Astrocyte (in vitro differentiated cells and primary cell): ENCODE data around the gene METTL22. TPM values are rescaled to one million over a fixed set of nuclear protein-coding genes. Genes with fewer than 3 reads are reported as not detected.

Source experiments
- DNase-seq: peaks from one replicate; pipeline ENCODE4 v3.0.0-alpha.2; 2010; ENCODE audit warnings: low read depth
- FAIRE-seq: peaks from 2 replicates; lab custom pipeline; 2011; peaks lifted over from hg19 to GRCh38; lab: Jason Lieb, UNC
- H2AFZ ChIP-seq: 2 replicates; pipeline ENCODE4 v1.6.0; 2012; ENCODE audit warnings: low read depth, low read length, inconsistent platforms
- H3K27ac ChIP-seq: 2 replicates; pipeline ENCODE4 v1.5.1; 2011; ENCODE audit warnings: low read depth, low read length, inconsistent platforms
- H3K27me3 ChIP-seq: 2 replicates; pipeline ENCODE4 v1.6.0; 2011; ENCODE audit warnings: low read length, inconsistent platforms; ENCODE audit not compliant: insufficient read depth
- H3K36me3 ChIP-seq: 2 replicates; pipeline ENCODE4 v1.5.1; 2011; ENCODE audit warnings: low read length, inconsistent platforms; ENCODE audit not compliant: insufficient read depth
- H3K4me1 ChIP-seq: 2 replicates; pipeline ENCODE4 v1.5.1; 2011; ENCODE audit warnings: low read length, inconsistent platforms; ENCODE audit not compliant: insufficient read depth
- H3K4me2 ChIP-seq: 2 replicates; pipeline ENCODE4 v1.6.0; 2012; ENCODE audit warnings: low read length, inconsistent platforms
- H3K4me3 ChIP-seq: 2 replicates; pipeline ENCODE4 v1.5.1; 2011; ENCODE audit warnings: low read depth, mild to moderate bottlenecking, low read length, inconsistent platforms; ENCODE audit not compliant: insufficient read depth
- H3K79me2 ChIP-seq: 2 replicates; pipeline ENCODE4 v1.6.0; 2012; ENCODE audit warnings: mild to moderate bottlenecking, low read length, inconsistent platforms; ENCODE audit not compliant: insufficient read depth
- H3K9ac ChIP-seq: 2 replicates; pipeline ENCODE4 v1.6.0; 2012; ENCODE audit warnings: mild to moderate bottlenecking, low read length, inconsistent platforms
- H3K9me3 ChIP-seq: 2 replicates; pipeline ENCODE4 v1.5.1; 2012; ENCODE audit warnings: low read depth, mild to moderate bottlenecking, low read length, inconsistent platforms; ENCODE audit not compliant: insufficient read depth
- H4K20me1 ChIP-seq: 2 replicates; pipeline ENCODE4 v1.6.0; 2012; ENCODE audit warnings: low read length, inconsistent platforms; ENCODE audit not compliant: insufficient read depth
- H3K27ac Mint-ChIP-seq: one replicate; pipeline ENCODE4 v1.8.0; 2021; ENCODE audit warnings: mild to moderate bottlenecking, mixed read lengths; ENCODE audit not compliant: unreplicated experiment
- H3K27me3 Mint-ChIP-seq: one replicate; pipeline ENCODE4 v1.8.0; 2021; ENCODE audit warnings: low read depth, mixed read lengths; ENCODE audit not compliant: unreplicated experiment
- H3K36me3 Mint-ChIP-seq: one replicate; pipeline ENCODE4 v1.8.0; 2021; ENCODE audit warnings: low read depth, mixed read lengths; ENCODE audit not compliant: unreplicated experiment
- H3K4me1 Mint-ChIP-seq: one replicate; pipeline ENCODE4 v1.8.0; 2021; ENCODE audit warnings: low read depth, mixed read lengths; ENCODE audit not compliant: unreplicated experiment
- H3K4me3 Mint-ChIP-seq: one replicate; pipeline ENCODE4 v1.8.0; 2021; ENCODE audit warnings: mild to moderate bottlenecking, moderate library complexity, mixed read lengths; ENCODE audit not compliant: unreplicated experiment
- H3K9me3 Mint-ChIP-seq: one replicate; pipeline ENCODE4 v1.8.0; 2021; ENCODE audit warnings: mild to moderate bottlenecking, mixed read lengths; ENCODE audit not compliant: unreplicated experiment
- EZH2 ChIP-seq: IDR thresholded peaks from 2 replicates; pipeline ENCODE4 v1.6.1; 2012; ENCODE audit warnings: mild to moderate bottlenecking, low read length, inconsistent platforms; ENCODE audit not compliant: insufficient read depth
- total RNA-seq: library from RNA; stranded (reverse); gene quantifications from 2 replicates; pipeline ENCODE4 v1.2.1, GENCODE V29; 2021
- TF ChIP-seq, protein P1 (sequence below): IDR thresholded peaks from 2 replicates; pipeline ENCODE4 v1.5.1; 2011; ENCODE audit warnings: low read depth, mild to moderate bottlenecking, inconsistent platforms, low read length, moderate library complexity; ENCODE audit not compliant: insufficient read depth

Gene METTL22
- total RNA-seq, 1 donor from 2014 or later: 37.7 TPM

DNA sequence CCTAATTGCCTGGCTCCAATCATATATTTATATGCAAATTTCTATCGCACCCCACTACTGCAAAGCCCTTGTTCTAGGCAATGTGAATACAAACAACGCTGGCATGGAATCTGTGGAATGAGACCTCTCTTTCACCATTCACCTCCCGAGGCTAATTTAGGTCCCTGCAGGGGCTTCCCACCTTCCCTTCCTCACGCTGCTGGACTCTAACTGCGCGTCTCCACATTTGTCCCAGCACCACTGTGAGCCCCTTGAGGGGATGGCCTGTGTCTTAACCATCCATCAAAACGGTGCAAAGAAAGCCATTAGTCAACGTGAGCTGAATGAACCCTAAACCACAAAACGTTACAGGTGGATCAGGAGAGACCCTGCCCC, 32.8 kb upstream of the METTL22 start:
- H3K36me3 Mint-ChIP-seq: no peaks in the 10 kb centered on the region
- no peaks in the 10 kb centered on the region for H3K9me3 Mint-ChIP-seq
- TF ChIP-seq EZH2: no peak
- TF ChIP-seq, protein P1, sequence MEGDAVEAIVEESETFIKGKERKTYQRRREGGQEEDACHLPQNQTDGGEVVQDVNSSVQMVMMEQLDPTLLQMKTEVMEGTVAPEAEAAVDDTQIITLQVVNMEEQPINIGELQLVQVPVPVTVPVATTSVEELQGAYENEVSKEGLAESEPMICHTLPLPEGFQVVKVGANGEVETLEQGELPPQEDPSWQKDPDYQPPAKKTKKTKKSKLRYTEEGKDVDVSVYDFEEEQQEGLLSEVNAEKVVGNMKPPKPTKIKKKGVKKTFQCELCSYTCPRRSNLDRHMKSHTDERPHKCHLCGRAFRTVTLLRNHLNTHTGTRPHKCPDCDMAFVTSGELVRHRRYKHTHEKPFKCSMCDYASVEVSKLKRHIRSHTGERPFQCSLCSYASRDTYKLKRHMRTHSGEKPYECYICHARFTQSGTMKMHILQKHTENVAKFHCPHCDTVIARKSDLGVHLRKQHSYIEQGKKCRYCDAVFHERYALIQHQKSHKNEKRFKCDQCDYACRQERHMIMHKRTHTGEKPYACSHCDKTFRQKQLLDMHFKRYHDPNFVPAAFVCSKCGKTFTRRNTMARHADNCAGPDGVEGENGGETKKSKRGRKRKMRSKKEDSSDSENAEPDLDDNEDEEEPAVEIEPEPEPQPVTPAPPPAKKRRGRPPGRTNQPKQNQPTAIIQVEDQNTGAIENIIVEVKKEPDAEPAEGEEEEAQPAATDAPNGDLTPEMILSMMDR: no peak
- H3K27ac Mint-ChIP-seq: peak overlapping the region; percentile 50
- Histone ChIP-seq H3K9me3 (peaks cover 3% of the 10 kb centered on the region), H3K4me2 (no peak overlapping the region), H3K9ac (no peak overlapping the region), H3K27me3 (peaks cover 40% of the 10 kb centered on the region), H2AFZ (no peak overlapping the region), H4K20me1 (no peaks in the 10 kb centered on the region), H3K4me3 (no peak overlapping the region), H3K4me1 (no peaks in the 10 kb centered on the region), H3K27ac (no peak overlapping the region), H3K79me2 (no peaks in the 10 kb centered on the region), H3K36me3 (no peaks in the 10 kb centered on the region)
- H3K27me3 Mint-ChIP-seq: peaks cover 26% of the 10 kb centered on the region
- no peak overlapping the region for H3K4me3 Mint-ChIP-seq
- FAIRE-seq (no peak), DNase-seq (no peak)
- H3K4me1 Mint-ChIP-seq: peaks cover 2% of the 10 kb centered on the region

DNA sequence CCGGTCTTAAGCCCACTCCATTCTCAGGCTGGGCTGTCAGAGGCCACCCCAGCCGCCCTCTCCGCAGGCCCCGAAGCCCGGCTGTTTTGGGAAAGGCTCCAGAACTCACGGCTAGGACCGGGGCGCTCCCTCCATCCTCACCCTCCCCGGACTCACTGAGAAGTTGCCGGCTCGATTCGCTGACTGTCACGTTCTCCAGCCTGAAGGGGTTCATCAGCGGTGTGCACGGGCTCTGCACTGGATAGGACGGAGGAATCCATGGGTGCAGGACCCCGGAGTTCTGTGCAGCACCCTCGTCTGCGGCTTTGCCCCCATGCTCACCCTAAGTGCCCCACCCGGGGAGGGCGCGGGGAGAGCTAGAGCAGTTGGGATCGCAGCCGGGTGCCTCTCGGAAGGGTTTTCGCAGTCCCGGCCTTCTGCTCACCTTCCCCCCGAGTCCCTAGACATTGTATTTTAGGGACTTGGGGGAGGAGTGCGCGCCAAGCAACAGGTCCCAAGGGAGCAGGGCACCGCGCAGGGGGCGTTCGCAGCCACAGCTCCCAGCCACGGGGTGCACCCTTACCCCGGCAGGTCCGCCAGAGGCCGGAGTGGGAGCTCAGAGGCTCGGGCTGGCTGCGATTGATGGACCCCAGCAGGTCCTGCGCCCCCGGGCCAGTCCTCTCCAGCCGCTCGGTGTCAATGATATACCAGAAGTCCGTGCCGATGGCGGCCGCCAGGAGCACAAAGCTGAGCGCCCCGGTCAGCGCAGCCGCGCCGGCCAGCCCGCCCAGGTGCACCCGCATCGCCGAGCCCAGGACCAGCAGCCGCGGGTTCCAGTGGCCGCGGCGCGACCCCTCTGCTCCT, 32.2 kb upstream of the METTL22 start:
- no peaks in the 10 kb centered on the region for H3K9me3 Mint-ChIP-seq
- DNase-seq: no peak
- H3K4me1 Mint-ChIP-seq: peaks cover 2% of the 10 kb centered on the region

More for the DNA sequence above, 32.2 kb upstream of the METTL22 start:
- TF ChIP-seq, protein P1: no peak
- TF ChIP-seq EZH2: peak; percentile 61
- no peaks in the 10 kb centered on the region for H3K36me3 Mint-ChIP-seq
- H3K4me3 ChIP-seq: no peak overlapping the region
- no peak overlapping the region for H2AFZ ChIP-seq
- H3K4me2 ChIP-seq: no peak overlapping the region
- H3K9me3 ChIP-seq: peaks cover 3% of the 10 kb centered on the region
- H3K27ac ChIP-seq: no peak overlapping the region
- H3K27me3 Mint-ChIP-seq: peaks cover 26% of the 10 kb centered on the region
- peaks cover 40% of the 10 kb centered on the region for H3K27me3 ChIP-seq
- H3K4me1 ChIP-seq: no peaks in the 10 kb centered on the region
- no peaks in the 10 kb centered on the region for H3K79me2 ChIP-seq
- no peak overlapping the region for H3K9ac ChIP-seq
- FAIRE-seq: no peak
- H3K4me3 Mint-ChIP-seq: no peak overlapping the region
- H3K27ac Mint-ChIP-seq: peak overlapping the region; percentile 50
- no peaks in the 10 kb centered on the region for H3K36me3 ChIP-seq
- H4K20me1 ChIP-seq: no peaks in the 10 kb centered on the region
